Liver (tissue), 9 donors: ENCODE results near the gene SMAD6. TPM values are rescaled to one million over a fixed set of nuclear protein-coding genes. Genes with fewer than 3 reads are reported as not detected.

Experiments used
- DNase-seq: peaks from one replicate; pipeline ENCODE4 v3.0.0-alpha.2; 2017; ENCODE audit warnings: low spot score
- H3K27ac ChIP-seq, 2 donors: one replicate each; pipeline ENCODE4 v1.7.0; 2013; ENCODE audit warnings: inconsistent platforms in 2 of 2, low read length in 2 of 2, control low read depth in 1 of 2, low read depth in 1 of 2, mild to moderate bottlenecking in 1 of 2
- H3K27me3 ChIP-seq, 4 donors: one replicate each; pipeline versions ENCODE4 v1.6.1 to v1.7.0; 2013; ENCODE audit warnings: low read length in 3 of 4, inconsistent platforms in 1 of 4, mild to moderate bottlenecking in 1 of 4, moderate library complexity in 1 of 4; ENCODE audit not compliant: control insufficient read depth in 4 of 4, insufficient read depth in 4 of 4
- H3K36me3 ChIP-seq, 4 donors: one replicate each; pipeline versions ENCODE4 v1.6.1 to v1.7.0; 2013; ENCODE audit warnings: low read length in 3 of 4, mild to moderate bottlenecking in 3 of 4, low read depth in 1 of 4, moderate library complexity in 1 of 4; ENCODE audit not compliant: control insufficient read depth in 4 of 4, insufficient read depth in 3 of 4
- H3K4me1 ChIP-seq, 4 donors: one replicate each; pipeline versions ENCODE4 v1.6.1 to v1.7.0; 2013; ENCODE audit warnings: low read length in 3 of 4, mild to moderate bottlenecking in 3 of 4, moderate library complexity in 1 of 4; ENCODE audit not compliant: control insufficient read depth in 4 of 4, insufficient read depth in 4 of 4
- H3K4me3 ChIP-seq, 3 donors: one replicate each; pipeline versions ENCODE4 v1.6.1 to v1.7.0; 2013; ENCODE audit warnings: low read length in 3 of 3, control low read depth in 1 of 3, low read depth in 1 of 3, mild to moderate bottlenecking in 1 of 3
- H3K9ac ChIP-seq, 2 donors: one replicate each; pipeline ENCODE4 v1.7.0; 2013; ENCODE audit warnings: low read length in 2 of 2, mild to moderate bottlenecking in 2 of 2, moderate library complexity in 2 of 2, control low read depth in 1 of 2, low read depth in 1 of 2
- H3K9me3 ChIP-seq, 4 donors: one replicate each; pipeline versions ENCODE4 v1.6.1 to v1.7.0; 2013; ENCODE audit warnings: low read length in 3 of 4; ENCODE audit not compliant: control insufficient read depth in 4 of 4
- FOXA2 ChIP-seq: IDR thresholded peaks from 2 replicates; pipeline ENCODE4 v1.6.1; 2016; ENCODE audit warnings: antibody characterized with exemption
- GABPA ChIP-seq, 2 donors: IDR thresholded peaks in 1 of 2; conservative IDR thresholded peaks in 1 of 2; 2 replicates each; pipeline ENCODE4 v1.6.1; 2016; ENCODE audit warnings: antibody characterized with exemption in 2 of 2, mild to moderate bottlenecking in 1 of 2, moderate library complexity in 1 of 2
- HNF4G ChIP-seq: IDR thresholded peaks from 2 replicates; pipeline ENCODE4 v1.6.1; 2016; ENCODE audit warnings: antibody characterized with exemption
- NR2F2 ChIP-seq: IDR thresholded peaks from 2 replicates; pipeline ENCODE4 v1.6.1; 2016; ENCODE audit warnings: antibody characterized with exemption
- RXRA ChIP-seq, 2 donors: IDR thresholded peaks; 2 replicates each; pipeline ENCODE4 v1.6.1; 2017 to 2018; ENCODE audit warnings: antibody characterized with exemption in 2 of 2, mild to moderate bottlenecking in 1 of 2
- WGBS: extraction: QIAGEN DNeasy Blood & Tissue Kit; methylation state at CpG from one replicate; pipeline ENCODE4 v1.1.7; 2013; 5-methylcytosine and 5-hydroxymethylcytosine counted together
- polyA plus RNA-seq, 2 donors: library from polyadenylated mRNA; stranded (reverse) in 1 of 2; unstranded in 1 of 2; fragments of 200-250 nt in 1 of 2; fragments of >200 nt in 1 of 2; fragmentation: Nextera tagmentation in 1 of 2; extraction: Ambion mirVana in 1 of 2; gene quantifications; one replicate each; pipeline versions ENCODE4 v1.2.1 to v1.2.3, GENCODE V29; 2013 to 2015
- total RNA-seq, 2 donors: library from RNA; depleted of rRNA; stranded (reverse); fragments of >200 nt; gene quantifications; one replicate each; pipeline ENCODE4 v1.2.3, GENCODE V29; 2014
- TF ChIP-seq, protein P1 (sequence below): IDR thresholded peaks from 2 replicates; pipeline ENCODE4 v1.6.1; 2016; ENCODE audit warnings: antibody characterized with exemption
- TF ChIP-seq, protein P2 (sequence below): IDR thresholded peaks from 2 replicates; pipeline ENCODE4 v1.6.1; 2016; ENCODE audit warnings: antibody characterized with exemption
- TF ChIP-seq, protein P3 (sequence below): IDR thresholded peaks from 2 replicates; pipeline ENCODE4 v1.6.1; 2016; ENCODE audit warnings: antibody characterized with exemption, mild to moderate bottlenecking
- TF ChIP-seq, protein P4 (sequence below): IDR thresholded peaks from 2 replicates; pipeline ENCODE4 v1.6.1; 2016; ENCODE audit warnings: antibody characterized with exemption
- donor health status: healthy.
- donor health status: healthy.
- donor health status: healthy.
- donor health status: healthy.
- donor health status: healthy.

The SMAD6 gene
- total and polyA plus RNA-seq, 4 donors: 1.2 to 15.1 (median 11.0) TPM

DNA sequence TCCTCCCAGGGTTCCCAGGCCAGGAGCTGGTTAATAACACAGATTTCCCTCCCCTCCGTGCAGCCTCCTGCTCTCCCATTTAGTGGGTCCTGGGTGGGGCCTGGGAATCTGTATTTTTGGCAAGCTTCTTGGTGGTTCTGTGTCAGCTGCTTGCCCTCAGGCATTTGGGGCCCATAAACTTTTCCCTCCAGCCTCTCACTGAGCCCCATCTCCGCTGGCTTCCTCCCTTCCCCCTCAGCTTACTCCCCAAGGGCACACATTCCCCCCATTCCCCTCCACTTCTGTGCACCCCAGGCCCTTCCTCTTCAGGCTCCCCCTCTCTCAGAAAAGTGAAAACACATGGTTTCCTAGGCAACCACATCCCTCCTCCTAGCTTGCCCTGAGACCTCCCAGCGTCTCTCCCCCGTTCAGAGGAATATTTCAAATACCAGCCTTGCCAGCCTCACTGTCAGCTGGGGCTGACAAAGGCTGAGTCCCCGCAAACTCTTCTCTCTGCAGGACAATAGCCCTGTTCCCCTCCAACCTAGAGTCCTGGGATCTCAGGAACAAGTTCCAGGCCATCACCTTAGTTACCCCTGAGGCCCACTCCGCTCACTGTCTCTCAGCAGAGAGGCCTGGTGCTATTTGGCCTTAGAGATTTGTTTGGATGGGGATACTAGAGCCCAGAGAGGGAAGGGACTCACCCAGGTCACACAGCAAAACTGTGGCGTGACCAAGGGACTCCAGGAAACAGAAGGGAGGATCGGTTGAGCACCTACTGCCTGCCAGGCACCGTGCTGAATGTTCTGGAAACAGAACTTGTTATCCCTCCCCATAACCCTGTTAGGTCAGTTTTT lies 44.6 kb upstream of the SMAD6 start:
- no peak for DNase-seq
- no peak overlapping the region for H3K4me3 ChIP-seq
- WGBS: 84% methylated on average over 9 of the region's 9 CpGs
- H3K9ac ChIP-seq: no peak overlapping the region
- peaks cover 7 to 35% (median 18%) of the 10 kb centered on the region in 4 donors for H3K4me1 ChIP-seq
- no peaks in the 10 kb centered on the region for H3K9me3 ChIP-seq
- TF ChIP-seq HNF4G: no peak
- TF ChIP-seq, protein P1, sequence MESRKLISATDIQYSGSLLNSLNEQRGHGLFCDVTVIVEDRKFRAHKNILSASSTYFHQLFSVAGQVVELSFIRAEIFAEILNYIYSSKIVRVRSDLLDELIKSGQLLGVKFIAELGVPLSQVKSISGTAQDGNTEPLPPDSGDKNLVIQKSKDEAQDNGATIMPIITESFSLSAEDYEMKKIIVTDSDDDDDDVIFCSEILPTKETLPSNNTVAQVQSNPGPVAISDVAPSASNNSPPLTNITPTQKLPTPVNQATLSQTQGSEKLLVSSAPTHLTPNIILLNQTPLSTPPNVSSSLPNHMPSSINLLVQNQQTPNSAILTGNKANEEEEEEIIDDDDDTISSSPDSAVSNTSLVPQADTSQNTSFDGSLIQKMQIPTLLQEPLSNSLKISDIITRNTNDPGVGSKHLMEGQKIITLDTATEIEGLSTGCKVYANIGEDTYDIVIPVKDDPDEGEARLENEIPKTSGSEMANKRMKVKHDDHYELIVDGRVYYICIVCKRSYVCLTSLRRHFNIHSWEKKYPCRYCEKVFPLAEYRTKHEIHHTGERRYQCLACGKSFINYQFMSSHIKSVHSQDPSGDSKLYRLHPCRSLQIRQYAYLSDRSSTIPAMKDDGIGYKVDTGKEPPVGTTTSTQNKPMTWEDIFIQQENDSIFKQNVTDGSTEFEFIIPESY: no peak
- TF ChIP-seq, protein P2, sequence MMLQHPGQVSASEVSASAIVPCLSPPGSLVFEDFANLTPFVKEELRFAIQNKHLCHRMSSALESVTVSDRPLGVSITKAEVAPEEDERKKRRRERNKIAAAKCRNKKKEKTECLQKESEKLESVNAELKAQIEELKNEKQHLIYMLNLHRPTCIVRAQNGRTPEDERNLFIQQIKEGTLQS: no peak
- no peaks in the 10 kb centered on the region for H3K27me3 ChIP-seq
- H3K27ac ChIP-seq: peak overlapping the region; percentile 51 to 67
- H3K36me3 ChIP-seq: no peaks in the 10 kb centered on the region

DNA sequence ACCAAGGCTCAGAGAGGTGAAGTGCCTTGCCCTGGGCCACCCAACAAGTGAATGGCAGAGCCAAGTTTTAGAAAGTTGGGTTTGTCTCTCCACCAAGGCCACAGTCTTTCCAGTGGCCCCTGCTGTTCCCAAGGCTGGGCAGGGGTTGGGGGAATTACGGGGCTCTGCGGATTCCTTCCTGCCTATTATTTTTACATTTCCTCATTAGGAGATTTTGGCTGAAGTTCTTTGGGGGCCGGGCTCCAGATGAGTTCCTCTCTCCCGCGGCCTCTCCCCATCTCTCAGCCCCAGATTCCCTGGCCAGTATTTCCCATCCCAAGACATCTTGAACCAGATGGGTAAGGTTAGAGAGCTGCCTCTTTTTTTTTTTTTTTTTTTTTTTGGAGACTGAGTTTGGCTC lies 44.0 kb upstream of the SMAD6 start:
- Histone ChIP-seq H3K9ac (no peak overlapping the region), H3K9me3 (no peaks in the 10 kb centered on the region), H3K4me3 (no peak overlapping the region), H3K27me3 (no peaks in the 10 kb centered on the region), H3K36me3 (no peaks in the 10 kb centered on the region), H3K27ac (peak overlapping the region; percentile 51 to 67), H3K4me1 (peaks cover 6 to 29% (median 14%) of the 10 kb centered on the region in 4 donors)
- no peak for DNase-seq
- TF ChIP-seq GABPA (IDR thresholded peaks at IDR 0.05 in 1 of 2, conservative IDR thresholded peaks at IDR 0.05 in 1 of 2): no peak
- peak; percentile 19 for TF ChIP-seq NR2F2
- 72% methylated on average over 5 of the region's 5 CpGs for WGBS

DNA sequence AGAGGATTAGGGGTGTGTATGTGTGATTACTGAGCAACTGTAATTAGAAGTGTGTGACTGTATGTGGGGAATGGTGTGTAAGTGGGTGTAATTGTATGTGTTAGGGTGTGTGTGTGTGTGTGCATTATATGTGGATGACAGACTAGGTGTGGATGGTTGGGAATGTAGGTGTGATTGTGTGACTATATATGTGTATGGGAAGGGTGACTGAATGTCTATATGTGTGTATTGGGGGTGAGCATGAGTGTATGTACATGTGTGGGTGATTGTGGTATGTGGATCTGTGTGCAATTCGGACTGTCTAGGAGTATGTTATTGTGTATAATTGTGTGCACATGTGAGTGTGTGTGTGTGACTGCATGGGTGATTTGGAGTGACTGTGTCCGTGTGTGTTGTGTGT lies 43.2 kb upstream of the SMAD6 start:
- Histone ChIP-seq H3K36me3 (no peaks in the 10 kb centered on the region), H3K4me3 (no peak overlapping the region), H3K27ac (no peak overlapping the region), H3K27me3 (no peaks in the 10 kb centered on the region), H3K9me3 (no peaks in the 10 kb centered on the region), H3K9ac (no peak overlapping the region), H3K4me1 (peaks cover 0 to 21% (median 11%) of the 10 kb centered on the region in 4 donors)
- TF ChIP-seq RXRA (IDR thresholded peaks at IDR 0.05) (no peak), FOXA2 (no peak)
- TF ChIP-seq, protein P3, sequence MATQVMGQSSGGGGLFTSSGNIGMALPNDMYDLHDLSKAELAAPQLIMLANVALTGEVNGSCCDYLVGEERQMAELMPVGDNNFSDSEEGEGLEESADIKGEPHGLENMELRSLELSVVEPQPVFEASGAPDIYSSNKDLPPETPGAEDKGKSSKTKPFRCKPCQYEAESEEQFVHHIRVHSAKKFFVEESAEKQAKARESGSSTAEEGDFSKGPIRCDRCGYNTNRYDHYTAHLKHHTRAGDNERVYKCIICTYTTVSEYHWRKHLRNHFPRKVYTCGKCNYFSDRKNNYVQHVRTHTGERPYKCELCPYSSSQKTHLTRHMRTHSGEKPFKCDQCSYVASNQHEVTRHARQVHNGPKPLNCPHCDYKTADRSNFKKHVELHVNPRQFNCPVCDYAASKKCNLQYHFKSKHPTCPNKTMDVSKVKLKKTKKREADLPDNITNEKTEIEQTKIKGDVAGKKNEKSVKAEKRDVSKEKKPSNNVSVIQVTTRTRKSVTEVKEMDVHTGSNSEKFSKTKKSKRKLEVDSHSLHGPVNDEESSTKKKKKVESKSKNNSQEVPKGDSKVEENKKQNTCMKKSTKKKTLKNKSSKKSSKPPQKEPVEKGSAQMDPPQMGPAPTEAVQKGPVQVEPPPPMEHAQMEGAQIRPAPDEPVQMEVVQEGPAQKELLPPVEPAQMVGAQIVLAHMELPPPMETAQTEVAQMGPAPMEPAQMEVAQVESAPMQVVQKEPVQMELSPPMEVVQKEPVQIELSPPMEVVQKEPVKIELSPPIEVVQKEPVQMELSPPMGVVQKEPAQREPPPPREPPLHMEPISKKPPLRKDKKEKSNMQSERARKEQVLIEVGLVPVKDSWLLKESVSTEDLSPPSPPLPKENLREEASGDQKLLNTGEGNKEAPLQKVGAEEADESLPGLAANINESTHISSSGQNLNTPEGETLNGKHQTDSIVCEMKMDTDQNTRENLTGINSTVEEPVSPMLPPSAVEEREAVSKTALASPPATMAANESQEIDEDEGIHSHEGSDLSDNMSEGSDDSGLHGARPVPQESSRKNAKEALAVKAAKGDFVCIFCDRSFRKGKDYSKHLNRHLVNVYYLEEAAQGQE: no peak
- TF ChIP-seq, protein P1: no peak
- TF ChIP-seq, protein P4, sequence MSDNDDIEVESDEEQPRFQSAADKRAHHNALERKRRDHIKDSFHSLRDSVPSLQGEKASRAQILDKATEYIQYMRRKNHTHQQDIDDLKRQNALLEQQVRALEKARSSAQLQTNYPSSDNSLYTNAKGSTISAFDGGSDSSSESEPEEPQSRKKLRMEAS: no peak
- 98% methylated on average over 2 of the region's 2 CpGs for WGBS
- DNase-seq: no peak
